Endothelial cell of umbilical vein (primary cell): ENCODE measurements around the gene OR52A5.

ENCODE experiments used
- EZH2 ChIP-seq: IDR thresholded peaks from 2 replicates; pipeline ENCODE4 v1.6.1; 2012; ENCODE audit warnings: borderline replicate concordance, low read depth, mild to moderate bottlenecking, moderate library complexity, low read length, inconsistent platforms; ENCODE audit not compliant: severe bottlenecking
- FOS ChIP-seq: IDR thresholded peaks from 2 replicates; pipeline ENCODE4 v1.6.1; 2011; ENCODE audit warnings: mild to moderate bottlenecking, low read length, moderate library complexity, borderline replicate concordance; ENCODE audit not compliant: insufficient read depth
- GATA2 ChIP-seq: IDR thresholded peaks from 2 replicates; pipeline ENCODE4 v1.7.0; 2011; ENCODE audit warnings: low read depth, mild to moderate bottlenecking, moderate library complexity, mixed read lengths, low read length; ENCODE audit not compliant: insufficient read length, insufficient read depth
- JUN ChIP-seq: IDR thresholded peaks from 2 replicates; pipeline ENCODE4 v1.6.1; 2011; ENCODE audit warnings: borderline replicate concordance, low read depth; ENCODE audit not compliant: insufficient read length, insufficient read depth
- MYC ChIP-seq: IDR thresholded peaks from one replicate; pipeline ENCODE4 v1.6.1; 2011; ENCODE audit warnings: mild to moderate bottlenecking, low read depth, low read length
- POLR2A ChIP-seq: IDR thresholded peaks from 2 replicates; pipeline ENCODE4 v1.6.1; 2012; ENCODE audit warnings: low read depth, mild to moderate bottlenecking, control low read depth, low read length
- POLR2AphosphoS5 ChIP-seq: IDR thresholded peaks from 2 replicates; pipeline ENCODE4 v1.6.1; 2012; ENCODE audit warnings: low read depth, mild to moderate bottlenecking, control low read depth, low read length, moderate library complexity; ENCODE audit not compliant: insufficient read depth
- TF ChIP-seq, protein P1 (sequence below), 2 donors: IDR thresholded peaks; 1 replicate in 1 of 2; 2 replicates in 1 of 2; pipeline ENCODE4 v1.5.1; 2011; ENCODE audit warnings: low read length in 2 of 2, mild to moderate bottlenecking in 2 of 2, moderate library complexity in 2 of 2, control low read depth in 1 of 2, inconsistent platforms in 1 of 2, low read depth in 1 of 2; ENCODE audit not compliant: insufficient read depth in 1 of 2; ENCODE audit errors: extremely low read depth in 1 of 2
- TF ChIP-seq, protein P2 (sequence below): IDR thresholded peaks from 2 replicates; pipeline ENCODE4 v1.6.1; 2011; ENCODE audit not compliant: insufficient read depth, insufficient read length

DNA sequence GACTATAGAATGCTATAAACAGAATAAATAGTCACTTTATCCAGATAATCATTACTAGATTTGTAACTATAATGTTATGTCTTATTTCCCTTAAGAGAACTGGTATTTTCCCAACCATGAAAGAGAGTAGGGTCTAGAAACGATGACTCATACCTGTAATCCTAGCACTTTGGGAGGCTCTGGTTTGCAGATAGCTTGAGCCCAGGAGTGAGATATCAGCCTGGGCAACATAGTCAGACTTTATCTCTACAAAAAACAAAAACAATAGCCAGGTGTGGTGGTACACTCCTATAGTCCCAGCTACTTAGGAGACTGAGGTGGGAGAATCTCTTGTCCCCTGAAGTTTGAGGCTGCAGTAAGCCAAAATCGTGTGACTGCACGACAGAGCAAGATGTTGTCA, 30.9 kb downstream of the OR52A5 start:
- no peak for TF ChIP-seq POLR2AphosphoS5
- TF ChIP-seq, protein P1, sequence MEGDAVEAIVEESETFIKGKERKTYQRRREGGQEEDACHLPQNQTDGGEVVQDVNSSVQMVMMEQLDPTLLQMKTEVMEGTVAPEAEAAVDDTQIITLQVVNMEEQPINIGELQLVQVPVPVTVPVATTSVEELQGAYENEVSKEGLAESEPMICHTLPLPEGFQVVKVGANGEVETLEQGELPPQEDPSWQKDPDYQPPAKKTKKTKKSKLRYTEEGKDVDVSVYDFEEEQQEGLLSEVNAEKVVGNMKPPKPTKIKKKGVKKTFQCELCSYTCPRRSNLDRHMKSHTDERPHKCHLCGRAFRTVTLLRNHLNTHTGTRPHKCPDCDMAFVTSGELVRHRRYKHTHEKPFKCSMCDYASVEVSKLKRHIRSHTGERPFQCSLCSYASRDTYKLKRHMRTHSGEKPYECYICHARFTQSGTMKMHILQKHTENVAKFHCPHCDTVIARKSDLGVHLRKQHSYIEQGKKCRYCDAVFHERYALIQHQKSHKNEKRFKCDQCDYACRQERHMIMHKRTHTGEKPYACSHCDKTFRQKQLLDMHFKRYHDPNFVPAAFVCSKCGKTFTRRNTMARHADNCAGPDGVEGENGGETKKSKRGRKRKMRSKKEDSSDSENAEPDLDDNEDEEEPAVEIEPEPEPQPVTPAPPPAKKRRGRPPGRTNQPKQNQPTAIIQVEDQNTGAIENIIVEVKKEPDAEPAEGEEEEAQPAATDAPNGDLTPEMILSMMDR (IDR thresholded peaks at IDR 0.05; ENCODE audit: extremely low read depth in 1 of 2, insufficient read depth in 1 of 2, low read depth in 1 of 2, low read length in 2 of 2): no peak
- no peak for TF ChIP-seq MYC
- no peak for TF ChIP-seq POLR2A
- TF ChIP-seq EZH2: no peak
- TF ChIP-seq GATA2: no peak
- TF ChIP-seq, protein P2, sequence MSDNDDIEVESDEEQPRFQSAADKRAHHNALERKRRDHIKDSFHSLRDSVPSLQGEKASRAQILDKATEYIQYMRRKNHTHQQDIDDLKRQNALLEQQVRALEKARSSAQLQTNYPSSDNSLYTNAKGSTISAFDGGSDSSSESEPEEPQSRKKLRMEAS: no peak
- TF ChIP-seq JUN: no peak
- no peak for TF ChIP-seq FOS
